GM06990 (cell line): Measurements from ENCODE around the gene NSMF.

ENCODE experiments used
- DNase-seq: peaks from one replicate; pipeline ENCODE4 v3.0.0-alpha.2; 2011; ENCODE audit not compliant: insufficient read length; ENCODE audit errors: extremely low read depth
- H3K27me3 ChIP-seq: replicated peaks from 2 replicates; pipeline ENCODE4 v1.6.0; 2011; ENCODE audit warnings: low read length; ENCODE audit not compliant: control insufficient read depth, insufficient read depth
- H3K36me3 ChIP-seq: 2 replicates; pipeline ENCODE4 v1.5.1; 2011; ENCODE audit warnings: low read length; ENCODE audit not compliant: control insufficient read depth, insufficient read depth
- H3K4me3 ChIP-seq: replicated peaks from 2 replicates; pipeline ENCODE4 v1.5.1; 2011; ENCODE audit warnings: low read depth, mild to moderate bottlenecking, control low read depth, low read length
- TF ChIP-seq, protein P1 (sequence below): IDR thresholded peaks from 2 replicates; pipeline ENCODE4 v1.5.1; 2011; ENCODE audit warnings: low read length, control low read depth, mild to moderate bottlenecking, inconsistent platforms; ENCODE audit not compliant: insufficient read depth, poor library complexity, severe bottlenecking

The NSMF gene

DNA sequence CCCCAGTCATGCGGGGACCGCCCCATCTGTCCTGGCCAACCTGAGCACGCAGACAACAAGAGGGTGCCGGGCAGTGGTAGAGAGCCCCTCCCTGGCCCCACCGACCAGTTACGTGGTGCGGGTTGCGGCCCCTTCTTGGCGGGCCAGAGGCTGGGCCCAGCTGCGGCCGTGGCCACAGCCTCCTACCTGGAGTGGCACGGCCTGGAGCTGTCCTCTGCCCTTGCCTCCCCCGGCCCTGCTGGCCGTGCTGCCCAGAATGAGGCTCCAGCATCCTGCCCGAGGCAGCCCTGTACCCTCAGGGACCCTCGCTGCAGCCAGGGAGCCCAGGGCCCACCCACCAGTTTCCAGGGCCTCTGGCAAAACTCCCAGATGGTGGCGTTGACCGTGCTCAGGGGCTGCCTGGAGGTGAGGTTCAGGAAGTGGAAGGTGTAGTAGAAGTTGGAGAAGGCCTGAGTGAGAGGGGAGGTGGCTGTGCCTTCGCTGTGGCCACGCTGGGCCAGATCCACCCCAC lies 23.7 kb downstream of the NSMF start:
- TF ChIP-seq, protein P1, sequence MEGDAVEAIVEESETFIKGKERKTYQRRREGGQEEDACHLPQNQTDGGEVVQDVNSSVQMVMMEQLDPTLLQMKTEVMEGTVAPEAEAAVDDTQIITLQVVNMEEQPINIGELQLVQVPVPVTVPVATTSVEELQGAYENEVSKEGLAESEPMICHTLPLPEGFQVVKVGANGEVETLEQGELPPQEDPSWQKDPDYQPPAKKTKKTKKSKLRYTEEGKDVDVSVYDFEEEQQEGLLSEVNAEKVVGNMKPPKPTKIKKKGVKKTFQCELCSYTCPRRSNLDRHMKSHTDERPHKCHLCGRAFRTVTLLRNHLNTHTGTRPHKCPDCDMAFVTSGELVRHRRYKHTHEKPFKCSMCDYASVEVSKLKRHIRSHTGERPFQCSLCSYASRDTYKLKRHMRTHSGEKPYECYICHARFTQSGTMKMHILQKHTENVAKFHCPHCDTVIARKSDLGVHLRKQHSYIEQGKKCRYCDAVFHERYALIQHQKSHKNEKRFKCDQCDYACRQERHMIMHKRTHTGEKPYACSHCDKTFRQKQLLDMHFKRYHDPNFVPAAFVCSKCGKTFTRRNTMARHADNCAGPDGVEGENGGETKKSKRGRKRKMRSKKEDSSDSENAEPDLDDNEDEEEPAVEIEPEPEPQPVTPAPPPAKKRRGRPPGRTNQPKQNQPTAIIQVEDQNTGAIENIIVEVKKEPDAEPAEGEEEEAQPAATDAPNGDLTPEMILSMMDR, result no peak

DNA sequence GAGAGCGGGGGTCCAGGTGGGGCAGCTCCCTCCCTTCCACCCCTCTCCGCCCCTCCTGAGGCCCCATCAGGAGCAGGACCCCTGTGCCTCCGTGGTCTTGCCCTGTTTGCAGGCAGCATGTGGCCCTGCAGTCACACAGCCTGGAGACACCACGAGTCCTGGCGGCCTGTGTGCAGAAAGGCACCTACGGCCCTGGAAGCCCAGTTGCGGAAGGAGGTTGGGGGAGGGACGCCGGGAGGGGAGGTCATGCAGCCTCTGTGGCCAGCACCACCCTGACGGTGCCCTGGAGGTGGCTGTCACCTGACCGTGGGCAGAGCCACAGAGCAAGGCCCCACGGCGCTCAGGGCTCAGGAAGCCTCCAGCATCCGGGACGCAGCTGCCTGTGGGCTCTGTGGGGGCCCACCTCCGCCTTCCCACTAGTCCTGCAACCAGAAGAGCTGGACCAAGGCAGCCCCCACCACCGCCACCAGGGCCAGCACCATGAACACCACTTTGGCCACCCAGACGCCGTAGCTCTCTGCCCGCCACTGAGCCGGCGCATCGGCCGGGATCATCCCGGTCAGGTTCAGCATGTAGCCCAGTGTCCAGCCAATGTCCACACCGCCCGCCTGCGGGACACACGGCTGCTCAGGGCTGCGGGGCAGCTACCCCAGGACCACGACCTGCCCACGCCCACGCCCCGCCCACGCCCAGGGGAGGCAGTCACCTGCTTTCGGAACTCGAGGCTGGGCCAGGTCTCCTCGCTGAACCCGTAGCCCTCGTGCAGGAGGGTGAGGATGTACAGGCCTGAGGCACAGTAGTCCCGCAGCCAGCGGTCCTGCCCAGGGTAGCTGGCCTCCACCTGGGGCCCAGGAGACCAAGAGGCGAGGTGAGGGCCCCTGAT lies 24.4 kb downstream of the NSMF start:
- Histone ChIP-seq H3K36me3 (no peaks in the 10 kb centered on the region), H3K27me3 (no peaks in the 10 kb centered on the region; the same call in 1 of the 2 replicates), H3K4me3 (no peak overlapping the region)
- DNase-seq, result no peak
- TF ChIP-seq, protein P1, result no peak

More for the DNA sequence above, 23.7 kb downstream of the NSMF start:
- Histone ChIP-seq H3K36me3 (no peaks in the 10 kb centered on the region), H3K27me3 (no peaks in the 10 kb centered on the region; the same call in 1 of the 2 replicates), H3K4me3 (no peak overlapping the region)
- DNase-seq, result no peak

DNA sequence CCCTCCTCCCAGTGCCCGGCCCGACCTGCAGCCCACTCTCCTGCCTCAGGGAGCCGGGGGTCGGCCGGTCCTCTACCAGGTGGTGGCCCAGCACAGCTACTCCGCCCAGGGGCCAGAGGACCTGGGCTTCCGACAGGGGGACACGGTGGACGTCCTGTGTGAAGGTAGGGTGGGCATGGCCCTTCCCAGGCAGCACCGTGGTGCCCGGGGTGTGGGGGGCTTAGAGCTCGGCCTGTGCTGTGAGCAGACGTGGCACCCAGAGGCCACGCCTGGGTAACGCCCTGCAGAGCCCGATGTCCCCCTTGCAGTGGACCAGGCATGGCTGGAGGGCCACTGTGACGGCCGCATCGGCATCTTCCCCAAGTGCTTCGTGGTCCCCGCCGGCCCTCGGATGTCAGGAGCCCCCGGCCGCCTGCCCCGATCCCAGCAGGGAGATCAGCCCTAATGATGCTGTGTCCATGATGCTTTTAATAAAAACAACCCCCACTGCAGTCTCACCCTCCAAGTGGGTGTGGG lies 25.2 kb downstream of the NSMF start:
- no peak for DNase-seq
- H3K4me3 ChIP-seq, result no peak overlapping the region
- H3K36me3 ChIP-seq, result no peaks in the 10 kb centered on the region
- H3K27me3 ChIP-seq, result no peaks in the 10 kb centered on the region; the same call in 1 of the 2 replicates
- TF ChIP-seq, protein P1, result no peak

DNA sequence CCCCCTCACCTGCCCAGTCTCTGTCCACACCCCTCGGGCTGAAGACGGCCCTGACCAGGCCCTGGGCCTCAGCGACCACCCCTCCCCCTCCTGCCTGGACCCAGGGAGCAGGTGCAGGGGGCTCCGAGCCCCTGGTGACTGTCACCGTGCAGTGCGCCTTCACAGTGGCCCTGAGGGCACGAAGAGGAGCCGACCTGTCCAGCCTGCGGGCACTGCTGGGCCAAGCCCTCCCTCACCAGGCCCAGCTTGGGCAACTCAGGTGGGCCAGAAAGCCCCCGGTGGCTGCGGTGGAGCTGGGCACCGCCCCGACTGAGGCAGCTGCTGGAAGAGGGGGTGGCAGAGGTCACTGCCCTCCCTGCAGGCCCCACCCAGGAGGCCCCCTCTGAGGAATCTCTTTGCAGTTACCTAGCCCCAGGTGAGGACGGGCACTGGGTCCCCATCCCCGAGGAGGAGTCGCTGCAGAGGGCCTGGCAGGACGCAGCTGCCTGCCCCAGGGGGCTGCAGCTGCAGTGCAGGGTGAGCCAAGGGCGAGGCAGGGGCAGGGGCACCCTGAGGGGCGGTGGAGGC lies 25.7 kb downstream of the NSMF start:
- DNase-seq, result no peak
- TF ChIP-seq, protein P1, result no peak
- Histone ChIP-seq H3K27me3 (no peaks in the 10 kb centered on the region; the same call in 1 of the 2 replicates), H3K36me3 (no peaks in the 10 kb centered on the region), H3K4me3 (no peak overlapping the region)

DNA sequence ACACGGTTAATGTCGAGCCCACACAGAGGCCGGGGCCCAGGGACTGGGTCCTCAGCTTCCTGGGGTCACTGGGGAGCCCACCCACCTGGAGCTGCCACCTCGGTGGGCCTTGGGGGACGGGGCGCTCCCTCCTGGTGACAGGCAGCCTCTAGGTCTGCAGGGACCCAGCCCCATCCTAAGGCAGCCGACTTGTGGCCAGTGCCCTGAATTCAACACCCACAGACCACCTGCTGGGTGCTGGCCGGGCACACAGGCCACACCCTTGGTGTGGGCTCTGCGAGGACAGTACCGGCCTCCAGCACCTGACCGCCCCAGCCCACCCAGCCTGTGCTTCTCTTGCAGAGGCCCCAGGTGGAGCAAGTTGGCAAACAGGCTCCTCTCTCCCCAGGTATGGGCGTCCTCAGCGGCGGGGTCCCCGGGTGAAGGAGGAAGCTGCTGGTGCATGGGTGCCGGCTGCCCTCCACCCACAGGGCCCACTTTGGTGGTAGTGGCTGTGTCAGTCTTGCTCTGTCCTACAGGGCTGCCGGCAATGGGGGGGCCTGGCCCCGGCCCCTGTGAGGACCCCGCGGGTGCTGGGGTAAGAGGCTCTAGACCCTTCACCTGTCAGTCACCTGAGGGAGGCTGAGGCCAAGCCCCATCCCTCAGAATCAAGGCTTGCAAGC lies 26.3 kb downstream of the NSMF start:
- DNase-seq, result no peak
- H3K27me3 ChIP-seq, result no peaks in the 10 kb centered on the region; the same call in 1 of the 2 replicates
- no peaks in the 10 kb centered on the region for H3K36me3 ChIP-seq
- H3K4me3 ChIP-seq, result no peak overlapping the region
- TF ChIP-seq, protein P1, result no peak
